GM19193 (cell line): ENCODE data around the gene LTB4R.

Experiments
- POLR2A ChIP-seq: IDR thresholded peaks from 4 replicates; pipeline ENCODE4 v1.6.1; 2011; ENCODE audit not compliant: insufficient read depth, insufficient read length; ENCODE audit errors: extremely low read depth

The LTB4R gene

GRCh38 chr14:24323341-24323740 is 12.0 kb downstream of the LTB4R start:
- TF ChIP-seq POLR2A, result no peak

- TF ChIP-seq POLR2A, result no peak
These were observed 12.7 kb downstream of the LTB4R start for GRCh38 chr14:24324024-24324423.

GRCh38 chr14:24325041-24325530 is 13.8 kb downstream of the LTB4R start:
- TF ChIP-seq POLR2A, result no peak

GRCh38 chr14:24325963-24326362 is 14.7 kb downstream of the LTB4R start:
- TF ChIP-seq POLR2A, result no peak

GRCh38 chr14:24327303-24327702 is 16.0 kb downstream of the LTB4R start:
- no peak for TF ChIP-seq POLR2A

- no peak for TF ChIP-seq POLR2A
These were observed 17.9 kb downstream of the LTB4R start for GRCh38 chr14:24329073-24329663.

- TF ChIP-seq POLR2A, result no peak
These were observed 18.4 kb downstream of the LTB4R start for GRCh38 chr14:24329736-24330135.

GRCh38 chr14:24330973-24331674 is 19.8 kb downstream of the LTB4R start:
- TF ChIP-seq POLR2A, result no peak

GRCh38 chr14:24331731-24332267 is 20.5 kb downstream of the LTB4R start:
- TF ChIP-seq POLR2A, result no peak

- TF ChIP-seq POLR2A, result no peak
These were observed 21.1 kb downstream of the LTB4R start for GRCh38 chr14:24332268-24332993.

GRCh38 chr14:24334431-24335291 is 23.4 kb downstream of the LTB4R start, which contains the start of gene ADCY4:
ADCY4 (minus strand) TSS chr14:24335071; CDS start chr14:24334652, 419 bp downstream.
- no peak for TF ChIP-seq POLR2A

GRCh38 chr14:24335461-24336171 is 24.3 kb downstream of the LTB4R start:
- TF ChIP-seq POLR2A, result no peak

GRCh38 chr14:24337144-24337823 is 26.0 kb downstream of the LTB4R start:
- no peak for TF ChIP-seq POLR2A

- no peak for TF ChIP-seq POLR2A
These were observed 26.5 kb downstream of the LTB4R start for GRCh38 chr14:24337824-24338175.

GRCh38 chr14:24338843-24339242 is 27.5 kb downstream of the LTB4R start:
- no peak for TF ChIP-seq POLR2A
